HG03196 (cell line): ENCODE data around the gene INTS7.

Source experiments
- ATAC-seq: cut with Tn5 transposase; IDR thresholded peaks from one replicate; pipeline ENCODE4 v1.9.1; 2021; ENCODE audit not compliant: unreplicated experiment

INTS7 gene

GRCh38 chr1:212035123-212035834 lies at the start of gene INTS7, which contains the start of gene DTL:
Gene INTS7 (minus strand): TSS chr1:212035557. CDS start chr1:212035437, 120 bp downstream.
Gene DTL (plus strand): TSS chr1:212035748. CDS start chr1:212035891, 143 bp downstream.
- peak; percentile 77 for ATAC-seq

- no peak for ATAC-seq
These were observed 47.5 kb upstream of the INTS7 start for GRCh38 chr1:212082765-212083406.

- ATAC-seq, result no peak
These were observed 43.5 kb upstream of the INTS7 start for GRCh38 chr1:212078826-212079225.

- no peak for ATAC-seq
These were observed 41.7 kb upstream of the INTS7 start for GRCh38 chr1:212077028-212077427.

GRCh38 chr1:212074856-212075255 lies 39.5 kb upstream of the INTS7 start:
- ATAC-seq, result no peak

GRCh38 chr1:212074313-212074712 lies 39.0 kb upstream of the INTS7 start:
- ATAC-seq, result no peak

GRCh38 chr1:212073490-212073889 lies 38.1 kb upstream of the INTS7 start:
- ATAC-seq, result no peak

- no peak for ATAC-seq
These were observed 36.7 kb upstream of the INTS7 start for GRCh38 chr1:212072047-212072446.

GRCh38 chr1:212070720-212071302 lies 35.5 kb upstream of the INTS7 start:
- no peak for ATAC-seq

- no peak for ATAC-seq
These were observed 32.4 kb upstream of the INTS7 start for GRCh38 chr1:212067787-212068186.

- ATAC-seq, result no peak
These were observed 27.6 kb upstream of the INTS7 start for GRCh38 chr1:212062832-212063438.

- ATAC-seq, result no peak
These were observed 25.5 kb upstream of the INTS7 start for GRCh38 chr1:212060632-212061472.

- no peak for ATAC-seq
These were observed 20.0 kb upstream of the INTS7 start for GRCh38 chr1:212055333-212055732.

- ATAC-seq, result no peak
These were observed 18.6 kb upstream of the INTS7 start for GRCh38 chr1:212053993-212054392.

- ATAC-seq, result no peak
These were observed 10.6 kb upstream of the INTS7 start for GRCh38 chr1:212045981-212046380.

- no peak for ATAC-seq
These were observed 9.5 kb upstream of the INTS7 start for GRCh38 chr1:212044851-212045250.

GRCh38 chr1:212042436-212042835 lies 7.1 kb upstream of the INTS7 start:
- no peak for ATAC-seq

GRCh38 chr1:212040629-212041412 lies 5.5 kb upstream of the INTS7 start:
- no peak for ATAC-seq

- ATAC-seq, result no peak
These were observed 4.3 kb upstream of the INTS7 start for GRCh38 chr1:212039622-212040021.

GRCh38 chr1:212037900-212038299 lies 2.5 kb upstream of the INTS7 start:
- ATAC-seq, result no peak
